GM18498 (cell line): ENCODE data around the gene CLIP4.
A peak's percentile ranks its signal among the peaks of the same experiment; 100 is the strongest.
"Not testable (repeated sequence)": the region's sequence is repeated elsewhere in the genome, so short reads cannot be mapped to it uniquely, and the experiment has no call there.

Experiments
- ATAC-seq: cut with Tn5 transposase; IDR thresholded peaks from one replicate; pipeline ENCODE4 v1.9.1; 2021; ENCODE audit warnings: mild to moderate bottlenecking, moderate library complexity; ENCODE audit not compliant: unreplicated experiment

CLIP4 gene, protein sequence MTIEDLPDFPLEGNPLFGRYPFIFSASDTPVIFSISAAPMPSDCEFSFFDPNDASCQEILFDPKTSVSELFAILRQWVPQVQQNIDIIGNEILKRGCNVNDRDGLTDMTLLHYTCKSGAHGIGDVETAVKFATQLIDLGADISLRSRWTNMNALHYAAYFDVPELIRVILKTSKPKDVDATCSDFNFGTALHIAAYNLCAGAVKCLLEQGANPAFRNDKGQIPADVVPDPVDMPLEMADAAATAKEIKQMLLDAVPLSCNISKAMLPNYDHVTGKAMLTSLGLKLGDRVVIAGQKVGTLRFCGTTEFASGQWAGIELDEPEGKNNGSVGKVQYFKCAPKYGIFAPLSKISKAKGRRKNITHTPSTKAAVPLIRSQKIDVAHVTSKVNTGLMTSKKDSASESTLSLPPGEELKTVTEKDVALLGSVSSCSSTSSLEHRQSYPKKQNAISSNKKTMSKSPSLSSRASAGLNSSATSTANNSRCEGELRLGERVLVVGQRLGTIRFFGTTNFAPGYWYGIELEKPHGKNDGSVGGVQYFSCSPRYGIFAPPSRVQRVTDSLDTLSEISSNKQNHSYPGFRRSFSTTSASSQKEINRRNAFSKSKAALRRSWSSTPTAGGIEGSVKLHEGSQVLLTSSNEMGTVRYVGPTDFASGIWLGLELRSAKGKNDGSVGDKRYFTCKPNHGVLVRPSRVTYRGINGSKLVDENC

GRCh38 chr2:29114946-29115609 lies at the start of gene CLIP4:
TSS of gene CLIP4 (plus strand) at chr2:29115415. CDS start at chr2:29121389, 5,974 bp downstream.
- ATAC-seq = peak; percentile 57

GRCh38 chr2:29066271-29066860 lies 48.8 kb upstream of the CLIP4 start:
- no peak for ATAC-seq

- ATAC-seq = no peak
These were observed 48.1 kb upstream of the CLIP4 start for GRCh38 chr2:29066997-29067605.

- ATAC-seq = no peak
These were observed 46.7 kb upstream of the CLIP4 start for GRCh38 chr2:29068513-29068912.

- no peak for ATAC-seq
These were observed 44.7 kb upstream of the CLIP4 start for GRCh38 chr2:29070526-29070925.

- no peak for ATAC-seq
These were observed 43.9 kb upstream of the CLIP4 start for GRCh38 chr2:29071032-29071975.

GRCh38 chr2:29072251-29072650 lies 43.0 kb upstream of the CLIP4 start:
- ATAC-seq = no peak

GRCh38 chr2:29072971-29073725 lies 42.1 kb upstream of the CLIP4 start:
- no peak for ATAC-seq

DNA sequence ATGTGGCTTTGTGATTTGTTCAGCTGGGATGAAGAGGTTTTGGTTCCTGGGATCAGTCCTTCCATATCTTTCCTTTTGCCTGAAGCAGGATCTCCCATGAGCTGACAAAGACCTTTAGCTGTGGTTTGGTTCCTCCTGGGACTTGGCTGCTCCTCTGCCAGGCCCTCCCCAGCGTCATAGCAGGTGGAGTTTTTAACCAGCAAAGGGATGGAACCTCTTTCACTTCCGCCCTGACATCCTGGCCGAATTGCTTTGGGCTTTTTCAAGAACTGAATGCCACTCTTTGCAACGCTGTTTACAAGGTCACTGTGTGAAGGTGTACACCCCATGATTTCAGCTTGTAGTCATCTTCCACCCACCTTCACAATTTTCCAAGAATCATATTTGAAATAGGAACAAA lies 41.3 kb upstream of the CLIP4 start:
- no peak for ATAC-seq

- ATAC-seq = no peak
These were observed 40.8 kb upstream of the CLIP4 start, which contains the start of gene PCARE for GRCh38 chr2:29074411-29074810. TSS of gene PCARE (minus strand) at chr2:29074523. CDS start at chr2:29074261, 262 bp downstream.

DNA sequence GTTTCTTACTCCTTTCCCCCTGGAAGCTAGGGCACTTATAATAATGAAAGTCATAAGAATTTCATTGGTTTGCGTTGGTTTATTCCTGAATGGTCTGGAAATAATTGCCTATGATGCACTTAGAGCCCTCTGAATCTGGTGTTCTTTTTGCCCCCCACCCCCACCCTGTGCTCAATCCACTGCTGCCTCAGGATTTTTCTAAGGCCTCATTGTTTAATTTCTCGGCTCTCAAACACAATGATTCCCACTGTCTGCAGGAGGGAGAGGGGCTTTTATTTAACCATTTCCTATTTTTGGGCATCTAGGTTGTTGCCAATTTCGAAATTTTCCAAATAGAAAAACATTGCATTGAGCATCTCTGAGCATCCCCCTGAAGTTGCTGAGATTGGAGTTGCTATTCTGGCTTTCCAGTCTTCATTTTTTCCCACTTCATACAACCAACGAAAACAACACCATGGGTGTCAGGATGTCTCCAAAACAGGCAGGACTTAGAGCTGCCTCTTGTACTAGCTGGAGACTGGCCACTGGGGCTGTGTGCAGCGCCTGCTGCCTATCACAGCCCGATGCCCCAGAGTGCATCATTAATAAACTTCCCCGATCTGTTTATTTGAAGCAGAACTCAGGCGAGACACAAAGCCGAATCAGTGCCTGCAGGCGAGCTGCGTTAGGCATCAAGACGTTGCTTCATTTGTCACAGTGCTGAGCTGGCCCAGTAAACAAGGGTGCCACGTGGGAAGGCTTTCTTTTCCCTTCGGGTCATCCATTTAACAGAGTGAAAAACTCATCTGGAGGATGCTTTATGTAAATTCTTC lies 39.1 kb upstream of the CLIP4 start:
- ATAC-seq = no peak

DNA sequence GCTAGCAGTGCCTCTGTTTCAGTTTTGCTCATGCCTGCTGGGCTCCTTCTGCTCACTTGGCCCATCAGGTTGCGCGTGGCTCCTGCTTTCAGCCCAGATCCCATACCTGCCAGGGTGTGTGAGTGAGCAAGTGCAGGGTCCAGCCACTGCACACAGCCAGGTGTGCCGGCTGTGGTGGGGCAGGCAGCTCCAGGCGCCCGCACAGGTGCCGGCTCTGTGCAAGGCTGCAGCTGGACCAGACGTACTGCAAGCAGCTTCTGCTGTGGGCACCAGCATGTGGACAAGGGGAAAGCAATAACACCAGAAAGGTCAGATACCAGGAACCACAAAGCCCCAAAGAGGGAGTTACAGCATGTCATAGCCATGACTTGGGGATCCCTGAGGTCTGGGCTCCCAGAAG lies 35.3 kb upstream of the CLIP4 start:
- no peak for ATAC-seq

DNA sequence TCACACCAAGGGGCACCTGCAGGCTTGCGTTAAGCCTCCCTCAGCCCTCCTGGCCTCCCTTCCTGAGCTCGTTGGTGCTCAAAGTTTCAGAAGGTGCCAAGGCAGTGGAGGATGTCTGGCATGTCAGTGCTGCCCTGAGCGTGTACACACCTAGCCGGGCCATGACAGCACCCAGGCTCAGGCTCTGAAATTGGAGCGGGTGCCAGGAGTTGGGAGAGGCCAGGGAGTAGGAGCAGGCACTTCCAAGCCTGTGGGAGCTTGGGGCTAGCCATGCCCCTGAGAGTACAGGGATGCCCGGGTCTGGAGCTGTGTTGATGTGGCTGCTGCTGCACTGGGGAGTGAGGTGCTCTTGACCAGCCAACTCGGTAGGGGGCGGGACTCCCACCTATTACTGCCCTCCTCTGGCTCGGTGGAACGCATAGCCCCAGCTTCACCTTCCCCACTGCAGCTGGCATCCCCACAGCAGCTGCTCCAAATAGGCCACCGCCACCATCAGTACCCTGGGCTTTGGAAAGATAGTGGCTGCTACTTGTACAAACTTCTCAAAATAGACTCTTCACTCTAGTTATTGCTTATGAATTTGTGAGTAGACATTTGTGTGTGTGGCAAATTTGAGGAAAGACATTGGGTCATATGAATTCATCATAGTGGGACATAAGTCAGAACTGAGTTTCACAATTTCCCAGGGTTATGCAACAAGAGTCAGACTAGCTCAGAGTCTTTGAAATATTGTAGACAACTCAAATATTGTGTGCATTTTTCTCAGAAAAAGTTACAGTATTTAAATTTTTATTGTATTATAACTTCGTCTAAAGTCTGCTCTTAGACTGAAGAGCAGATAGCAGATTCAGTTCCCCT lies 34.1 kb upstream of the CLIP4 start:
- ATAC-seq = no peak

- ATAC-seq = peak; percentile 62
These were observed 32.3 kb upstream of the CLIP4 start for GRCh38 chr2:29082804-29083495.

DNA sequence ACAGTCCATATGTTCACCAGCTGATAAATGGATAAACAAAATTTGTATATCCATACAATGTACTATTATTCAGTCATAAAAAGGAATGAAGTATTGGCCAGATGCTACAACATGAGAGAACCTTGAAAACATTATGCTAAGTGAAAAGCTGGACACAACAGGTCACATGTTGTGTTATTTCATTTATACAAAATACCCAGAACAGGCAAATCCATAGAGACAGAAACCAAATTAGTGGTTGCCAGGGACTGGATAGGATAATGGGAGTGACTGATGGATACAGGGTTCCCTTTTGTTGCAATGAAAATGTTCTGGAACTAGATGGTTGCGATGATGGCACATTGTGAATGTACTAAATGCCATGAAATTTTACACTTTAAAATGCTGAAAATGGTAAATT lies 30.7 kb upstream of the CLIP4 start:
- no peak for ATAC-seq

GRCh38 chr2:29090311-29090710 lies 24.9 kb upstream of the CLIP4 start:
- not testable (repeated sequence) for ATAC-seq

DNA sequence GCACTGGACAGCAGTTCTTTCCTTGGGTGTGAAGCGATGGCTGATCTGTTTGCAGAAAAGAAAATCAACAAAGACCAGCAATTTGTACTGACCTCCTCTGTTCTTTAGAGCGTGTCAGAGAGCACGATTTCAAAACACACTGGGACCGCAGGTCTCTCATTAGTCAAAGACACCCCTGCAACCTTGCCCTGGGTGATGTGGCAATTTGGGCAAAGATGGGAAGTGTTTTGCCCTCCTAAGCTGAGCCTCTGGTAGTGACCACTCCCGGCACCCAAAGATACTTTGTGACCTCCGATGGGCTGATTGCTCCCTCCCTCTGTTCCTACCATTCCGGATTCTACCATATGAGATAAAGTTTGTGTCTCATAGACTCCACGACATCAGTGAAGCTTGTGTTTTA lies 18.2 kb upstream of the CLIP4 start:
- ATAC-seq = no peak
